ENCODE measurements around the gene RRP36.
"Not testable (repeated sequence)": the region's sequence is repeated elsewhere in the genome, so short reads cannot be mapped to it uniquely, and the experiment has no call there.

The RRP36 gene

GRCh38 chr6:43036712-43037111 lies 15.3 kb downstream of the RRP36 start:
- no peak for DNase-seq (ENCODE audit: low read depth in 2 of 3, low spot score in 2 of 3)

GRCh38 chr6:43037197-43037596 lies 15.8 kb downstream of the RRP36 start:
- no peak for DNase-seq (ENCODE audit: low read depth in 2 of 3, low spot score in 2 of 3)

DNA sequence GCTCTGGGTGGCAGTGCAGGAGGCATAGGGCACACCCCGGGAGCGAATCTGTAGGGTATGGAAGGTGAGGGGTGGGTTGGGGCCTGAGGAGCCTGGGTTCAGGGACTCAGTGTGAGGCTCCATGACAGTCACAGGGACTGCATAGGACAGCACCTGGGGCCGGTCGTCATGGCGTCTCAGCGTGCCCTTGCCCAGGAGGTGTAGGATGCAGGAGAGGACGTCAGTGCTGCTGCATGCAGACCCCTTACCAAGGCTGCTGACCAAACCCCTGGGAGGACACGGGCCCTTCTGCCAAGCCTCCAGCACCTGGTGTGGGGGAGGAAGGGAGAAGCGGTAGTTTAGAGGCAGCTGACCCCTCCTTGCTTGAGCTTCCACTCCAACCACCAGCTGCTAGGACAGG lies 16.3 kb downstream of the RRP36 start:
- no peak for DNase-seq (ENCODE audit: low read depth in 2 of 3, low spot score in 2 of 3)

- no peak for DNase-seq (ENCODE audit: low read depth in 2 of 3, low spot score in 2 of 3)
Observed at GRCh38 chr6:43038727-43039126, 17.3 kb downstream of the RRP36 start.

DNA sequence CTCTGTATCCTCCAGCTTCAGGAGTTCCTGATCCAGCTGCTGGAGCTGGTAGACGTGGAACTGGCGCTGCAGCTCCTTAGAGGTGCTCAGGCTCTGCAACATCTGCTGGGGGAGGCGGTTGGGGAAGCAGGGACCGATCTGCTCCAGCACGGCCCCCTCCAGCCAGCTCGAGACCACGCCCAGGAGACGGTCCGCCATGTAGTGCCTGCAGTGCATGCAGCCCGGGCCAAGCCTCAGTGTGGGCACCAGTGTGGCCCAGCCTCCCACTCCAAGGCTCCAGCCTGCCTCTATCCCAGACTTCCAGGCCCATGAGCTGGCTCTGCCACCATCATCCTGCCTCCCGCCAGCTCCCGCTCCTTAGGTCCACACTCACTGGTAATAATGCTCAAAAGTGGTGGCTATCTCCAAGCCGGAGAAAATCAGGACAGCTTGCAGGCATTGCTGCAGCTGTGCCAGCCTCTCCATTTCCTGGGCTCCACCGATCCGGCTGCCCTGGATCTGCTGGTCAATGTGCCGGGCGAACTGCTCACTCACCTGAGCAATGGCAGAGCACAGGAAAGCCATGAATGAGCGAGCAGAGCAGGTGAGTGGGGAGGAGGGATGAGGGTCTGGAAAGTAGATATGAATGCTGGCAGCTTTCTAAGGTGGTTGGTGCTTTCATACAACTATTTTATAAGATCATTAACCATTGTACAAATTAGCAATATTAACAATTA lies 19.3 kb downstream of the RRP36 start:
- no peak for DNase-seq (ENCODE audit: low read depth in 2 of 3, low spot score in 2 of 3)

- DNase-seq (ENCODE audit: low read depth in 2 of 3, low spot score in 2 of 3): not testable (repeated sequence)
Observed at GRCh38 chr6:43041475-43041874, 20.1 kb downstream of the RRP36 start.

- no peak for DNase-seq (ENCODE audit: low read depth in 2 of 3, low spot score in 2 of 3)
Observed at GRCh38 chr6:43043310-43043709, 21.9 kb downstream of the RRP36 start.

DNA sequence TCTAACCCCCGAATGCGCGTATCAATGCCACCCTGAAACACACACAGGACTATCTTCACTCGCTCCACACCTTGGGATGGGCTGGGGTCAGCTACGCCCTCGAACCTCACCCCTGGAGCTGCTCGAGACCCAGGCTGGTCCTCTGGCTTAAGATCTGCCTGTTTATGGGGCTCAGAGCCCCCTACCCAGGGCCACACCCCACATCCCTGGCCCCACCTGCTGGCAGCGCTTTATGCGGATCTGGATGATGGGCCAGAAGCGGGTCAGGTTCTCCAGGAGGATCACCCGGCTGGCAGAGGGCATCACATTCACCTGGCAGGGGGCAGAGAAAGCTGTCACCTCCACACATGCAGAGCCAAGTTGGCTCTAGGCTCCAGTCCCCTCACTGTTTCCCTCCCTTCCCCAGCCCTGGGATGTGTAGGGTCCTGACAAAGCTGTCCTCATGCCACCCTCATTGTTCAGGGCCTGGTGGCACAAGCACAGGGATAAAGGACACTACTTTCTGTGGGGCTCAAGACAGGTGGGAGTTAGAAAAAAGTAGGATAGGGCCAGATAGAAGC lies 24.0 kb downstream of the RRP36 start:
- no peak for DNase-seq (ENCODE audit: low read depth in 2 of 3, low spot score in 2 of 3)

DNA sequence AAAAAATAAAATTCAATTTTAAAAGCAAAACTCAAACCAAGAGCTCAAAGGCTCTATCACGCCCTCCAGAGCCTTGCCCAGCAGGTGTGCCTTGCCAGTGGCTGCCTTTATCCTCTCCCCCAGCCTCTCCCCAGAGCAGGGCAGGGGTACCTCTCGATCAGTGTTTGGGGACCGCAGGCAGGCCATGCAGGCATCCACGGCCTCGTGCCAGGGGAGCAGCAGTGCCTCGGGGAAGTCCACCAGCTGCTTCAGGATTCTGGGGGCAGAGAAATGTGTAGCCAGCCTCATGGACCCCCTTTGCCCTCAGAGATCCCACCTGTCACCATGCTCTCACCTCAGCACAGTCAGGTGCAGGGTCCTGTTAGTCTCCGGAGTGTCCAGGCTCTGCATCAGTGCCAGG lies 26.6 kb downstream of the RRP36 start:
- no peak for DNase-seq (ENCODE audit: low read depth in 2 of 3, low spot score in 2 of 3)

DNA sequence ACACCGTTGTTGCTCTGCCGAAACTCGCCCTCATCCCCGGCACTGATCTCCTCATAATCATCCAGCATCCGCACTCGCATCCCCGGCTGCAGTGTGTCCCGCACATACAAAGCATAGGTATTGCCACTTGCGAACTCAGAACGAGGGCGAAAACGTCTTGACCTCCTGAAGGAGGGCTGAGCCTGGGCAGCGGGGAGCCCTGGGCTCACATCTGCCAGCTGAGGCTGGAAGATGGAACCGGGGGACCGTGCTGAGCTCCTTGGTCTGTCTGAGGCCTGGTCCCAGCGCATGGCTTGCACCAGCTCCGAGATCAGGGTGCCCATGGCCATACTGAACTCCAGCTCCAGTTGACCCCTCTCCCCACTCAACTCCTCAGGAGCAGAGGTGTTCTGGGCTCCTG lies 29.6 kb downstream of the RRP36 start:
- no peak for DNase-seq (ENCODE audit: low read depth in 2 of 3, low spot score in 2 of 3)

GRCh38 chr6:43052225-43052841 lies 30.9 kb downstream of the RRP36 start:
- DNase-seq (ENCODE audit: low read depth in 2 of 3, low spot score in 2 of 3): no peak

DNA sequence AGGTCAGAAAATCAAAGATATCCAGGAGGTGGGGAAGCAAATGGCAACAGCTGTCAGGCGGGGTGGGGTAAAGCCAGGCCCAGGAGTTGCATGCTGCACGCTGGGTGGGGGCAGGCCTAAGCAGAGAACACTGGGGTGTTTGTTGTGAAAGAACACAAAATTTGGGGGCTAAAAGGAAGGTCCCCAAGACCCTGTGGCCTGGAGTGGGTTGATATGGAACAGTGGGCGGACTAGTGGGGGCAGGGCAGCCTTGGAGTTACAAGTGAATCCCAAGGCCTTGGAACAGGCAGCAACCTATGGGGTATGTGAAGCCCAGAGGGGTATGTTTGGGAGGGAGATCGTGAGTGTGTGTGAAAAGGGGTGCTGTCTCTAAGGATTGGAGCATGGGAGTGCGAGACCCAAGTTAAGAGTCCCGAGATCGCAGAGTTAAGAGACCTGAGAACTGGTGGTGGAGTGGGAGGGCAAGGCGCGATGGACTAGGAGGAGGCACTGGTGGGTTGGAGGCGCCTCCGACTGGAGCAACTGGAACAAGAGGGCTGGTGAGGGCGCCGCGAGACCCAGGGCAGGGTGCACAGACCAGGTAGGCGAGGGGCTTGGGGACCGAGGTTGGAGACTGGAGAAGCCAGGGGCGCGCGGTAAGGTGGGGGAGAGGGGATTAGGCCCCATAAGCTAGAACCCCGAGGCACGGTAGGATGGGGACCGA lies 31.6 kb downstream of the RRP36 start:
- no peak for DNase-seq (ENCODE audit: low read depth in 2 of 3, low spot score in 2 of 3)

GRCh38 chr6:43053545-43054205 lies 32.3 kb downstream of the RRP36 start, which contains the start of gene CUL7:
Gene CUL7, minus strand, starts transcription at chr6:43053851. Its CDS starts 1,063 bp downstream, at chr6:43052788.
- peak; percentile 63 to 85 (median 81) for DNase-seq (ENCODE audit: low read depth in 2 of 3, low spot score in 2 of 3)

DNA sequence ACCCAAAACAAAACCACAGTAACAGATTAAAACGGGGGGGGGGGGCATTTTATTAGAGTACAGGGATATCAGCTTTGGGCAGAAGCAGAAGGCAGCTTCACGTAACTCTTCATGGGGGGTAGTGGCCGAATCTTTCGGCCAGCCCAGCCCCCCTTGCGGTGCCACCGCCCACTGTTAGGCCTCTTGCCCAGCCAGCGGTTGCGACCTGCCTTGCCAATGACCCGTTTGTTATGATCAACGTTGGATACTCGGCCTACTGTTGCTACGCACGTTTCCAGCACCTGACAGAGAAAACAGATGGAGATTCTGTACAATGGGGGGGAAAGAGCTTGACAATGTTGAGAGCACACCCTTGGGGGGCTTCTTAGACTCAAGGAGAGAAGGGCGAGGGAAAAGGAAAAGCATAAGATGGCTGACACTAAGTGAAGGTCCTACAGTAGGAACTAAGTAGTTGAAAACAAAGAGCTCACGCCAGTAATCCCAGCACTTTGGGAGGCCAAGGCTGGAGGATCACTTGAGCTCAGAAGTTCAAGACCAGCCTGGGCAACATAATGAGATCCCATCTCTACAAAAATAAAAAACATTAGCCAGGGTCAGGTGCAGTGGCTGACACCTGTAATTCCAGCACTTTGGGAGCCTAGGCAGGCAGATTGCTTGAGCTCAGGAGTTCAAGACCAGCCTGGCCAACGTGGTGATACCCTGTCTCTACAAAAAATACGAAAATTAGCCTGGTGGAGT lies 33.0 kb downstream of the RRP36 start:
- DNase-seq (ENCODE audit: low read depth in 2 of 3, low spot score in 2 of 3): no peak

DNA sequence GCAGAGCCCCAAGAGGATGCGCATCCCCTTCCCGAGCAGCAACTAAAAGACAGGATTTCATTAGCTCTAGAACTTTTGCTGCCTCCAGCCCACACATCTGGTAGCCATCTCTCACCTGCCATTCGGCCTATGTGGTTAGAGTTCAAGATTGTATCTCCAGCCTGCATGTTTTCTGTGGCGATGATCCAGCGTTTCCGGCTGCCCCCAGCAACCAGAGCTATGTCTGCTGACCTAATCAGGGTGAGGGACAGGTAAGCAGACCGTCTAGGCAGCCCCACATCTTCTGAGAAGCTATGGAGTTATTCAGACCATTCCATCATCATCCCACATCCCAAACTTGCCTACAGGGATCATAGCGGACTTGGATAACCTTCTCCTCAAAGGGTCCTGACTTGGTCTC lies 34.5 kb downstream of the RRP36 start:
- DNase-seq (ENCODE audit: low read depth in 2 of 3, low spot score in 2 of 3): no peak

GRCh38 chr6:43058531-43058930 lies 37.1 kb downstream of the RRP36 start:
- no peak for DNase-seq (ENCODE audit: low read depth in 2 of 3, low spot score in 2 of 3)

GRCh38 chr6:43059168-43060033 lies 38.0 kb downstream of the RRP36 start, which contains the start of the genes KLC4 and MRPL2:
Gene KLC4, plus strand, starts transcription at chr6:43059631. Its CDS starts 1,705 bp downstream, at chr6:43061336.
Gene MRPL2, minus strand, starts transcription at chr6:43059434. Its CDS starts 53 bp downstream, at chr6:43059381.
- peak; percentile 88 to 94 (median 92) for DNase-seq (ENCODE audit: low read depth in 2 of 3, low spot score in 2 of 3)

- no peak for DNase-seq (ENCODE audit: low read depth in 2 of 3, low spot score in 2 of 3)
Observed at GRCh38 chr6:43060034-43060754, 38.8 kb downstream of the RRP36 start.
